H9 (cell line): Measurements from ENCODE around the gene DRGX. TPM values are rescaled to one million over a fixed set of nuclear protein-coding genes. Genes with fewer than 3 reads are reported as not detected.

ENCODE experiments used
- DNase-seq: peaks from one replicate; pipeline ENCODE4 v3.0.0-alpha.2; 2017
- H2AFZ ChIP-seq: one replicate; pipeline ENCODE4 v1.6.1; 2013; ENCODE audit warnings: mild to moderate bottlenecking, low read length, control low read depth, moderate library complexity
- H2AK5ac ChIP-seq: 2 replicates; pipeline ENCODE4 v1.6.1; 2013; ENCODE audit warnings: low read length, control low read depth, mixed read lengths; ENCODE audit not compliant: insufficient read length
- H2BK120ac ChIP-seq: one replicate; pipeline ENCODE4 v1.6.1; 2013; ENCODE audit warnings: low read depth, mild to moderate bottlenecking, low read length, control low read depth, inconsistent platforms; ENCODE audit not compliant: poor library complexity, severe bottlenecking
- H2BK12ac ChIP-seq: 2 replicates; pipeline ENCODE4 v1.6.1; 2013; ENCODE audit warnings: low read length, control low read depth, mixed read lengths, low read depth; ENCODE audit not compliant: insufficient read length
- H2BK15ac ChIP-seq: 2 replicates; pipeline ENCODE4 v1.6.1; 2013; ENCODE audit warnings: low read depth, low read length, control low read depth
- H2BK20ac ChIP-seq: one replicate; pipeline ENCODE4 v1.6.1; 2013; ENCODE audit warnings: low read depth, mild to moderate bottlenecking, low read length, control low read depth, inconsistent platforms; ENCODE audit not compliant: poor library complexity, severe bottlenecking
- H2BK5ac ChIP-seq: 2 replicates; pipeline ENCODE4 v1.6.1; 2013; ENCODE audit warnings: low read length, control low read depth, mixed read lengths; ENCODE audit not compliant: insufficient read length
- H3K14ac ChIP-seq: 2 replicates; pipeline ENCODE4 v1.6.1; 2013; ENCODE audit warnings: low read length, control low read depth; ENCODE audit not compliant: insufficient read depth
- H3K18ac ChIP-seq: 2 replicates; pipeline ENCODE4 v1.6.1; 2013; ENCODE audit warnings: low read depth, mild to moderate bottlenecking, mixed read lengths, low read length, control low read depth; ENCODE audit not compliant: insufficient read length
- H3K23ac ChIP-seq: 2 replicates; pipeline ENCODE4 v1.6.1; 2013; ENCODE audit warnings: low read length, control low read depth, mixed read lengths, low read depth; ENCODE audit not compliant: insufficient read length
- H3K23me2 ChIP-seq: 2 replicates; pipeline ENCODE4 v1.6.1; 2013; ENCODE audit warnings: low read depth, mild to moderate bottlenecking, mixed read lengths, low read length, control low read depth; ENCODE audit not compliant: insufficient read length, poor library complexity, severe bottlenecking
- H3K27ac ChIP-seq: 2 replicates; pipeline ENCODE4 v1.5.1; 2013; ENCODE audit warnings: low read length, control low read depth, mixed read lengths, low read depth; ENCODE audit not compliant: insufficient read length
- H3K27me3 ChIP-seq: 2 replicates; pipeline ENCODE4 v1.6.1; 2013; ENCODE audit warnings: low read length, control low read depth, inconsistent platforms; ENCODE audit not compliant: insufficient read depth
- H3K4ac ChIP-seq: 2 replicates; pipeline ENCODE4 v1.6.1; 2013; ENCODE audit warnings: low read depth, mild to moderate bottlenecking, control low read depth, inconsistent platforms, low read length, moderate library complexity
- H3K4me1 ChIP-seq: 2 replicates; pipeline ENCODE4 v1.6.1; 2013; ENCODE audit warnings: low read length, control low read depth, inconsistent platforms; ENCODE audit not compliant: insufficient read depth
- H3K4me2 ChIP-seq: 2 replicates; pipeline ENCODE4 v1.6.1; 2013; ENCODE audit warnings: low read length, control low read depth, mixed read lengths; ENCODE audit not compliant: insufficient read length, insufficient read depth
- H3K56ac ChIP-seq: 2 replicates; pipeline ENCODE4 v1.6.1; 2013; ENCODE audit warnings: low read depth, mild to moderate bottlenecking, mixed read lengths, low read length, control low read depth; ENCODE audit not compliant: insufficient read length
- H3K79me1 ChIP-seq: 2 replicates; pipeline ENCODE4 v1.6.1; 2013; ENCODE audit warnings: low read depth, mild to moderate bottlenecking, moderate library complexity, low read length, control low read depth, inconsistent platforms; ENCODE audit not compliant: insufficient read depth, poor library complexity, severe bottlenecking
- H3K79me2 ChIP-seq: 2 replicates; pipeline ENCODE4 v1.6.1; 2013; ENCODE audit warnings: low read length, control low read depth, inconsistent platforms; ENCODE audit not compliant: insufficient read depth
- H3K9ac ChIP-seq: 2 replicates; pipeline ENCODE4 v1.6.1; 2013; ENCODE audit warnings: low read length, control low read depth, mixed read lengths; ENCODE audit not compliant: insufficient read length; ENCODE audit errors: extremely low read depth
- H3K9me3 ChIP-seq: one replicate; pipeline ENCODE4 v1.6.1; 2013; ENCODE audit warnings: low read depth, low read length, inconsistent platforms; ENCODE audit not compliant: control insufficient read depth
- H3T11ph ChIP-seq: one replicate; pipeline ENCODE4 v1.6.1; 2013; ENCODE audit warnings: mild to moderate bottlenecking, low read length, control low read depth, inconsistent platforms
- H4K20me1 ChIP-seq: one replicate; pipeline ENCODE4 v1.6.1; 2013; ENCODE audit not compliant: control insufficient read depth, insufficient read length, insufficient read depth
- H4K5ac ChIP-seq: 2 replicates; pipeline ENCODE4 v1.6.1; 2013; ENCODE audit warnings: low read depth, mild to moderate bottlenecking, mixed read lengths, low read length, control low read depth; ENCODE audit not compliant: insufficient read length
- H4K8ac ChIP-seq: replicated peaks from 2 replicates; pipeline ENCODE4 v1.6.1; 2013; ENCODE audit warnings: low read length, control low read depth, mixed read lengths, low read depth; ENCODE audit not compliant: insufficient read length
- H4K91ac ChIP-seq: 2 replicates; pipeline ENCODE4 v1.6.1; 2013; ENCODE audit warnings: low read depth, mild to moderate bottlenecking, moderate library complexity, mixed read lengths, low read length, control low read depth; ENCODE audit not compliant: insufficient read length
- H3K27ac Mint-ChIP-seq, 3 experiments: 2 replicates in 2 of 3; 3 replicates in 1 of 3; pipeline ENCODE4 v1.8.0; 2020 to 2021; ENCODE audit warnings: mixed read lengths in 3 of 3, mild to moderate bottlenecking in 1 of 3, moderate library complexity in 1 of 3
- H3K27me3 Mint-ChIP-seq: 2 replicates; pipeline ENCODE4 v1.8.0; 2021; ENCODE audit warnings: low read depth, mild to moderate bottlenecking, moderate library complexity, mixed read lengths
- H3K36me3 Mint-ChIP-seq, 3 experiments: 2 replicates in 2 of 3; 3 replicates in 1 of 3; pipeline ENCODE4 v1.8.0; 2020 to 2021; ENCODE audit warnings: low read depth in 3 of 3, mixed read lengths in 3 of 3; ENCODE audit not compliant: insufficient read depth in 1 of 3
- H3K4me1 Mint-ChIP-seq, 2 experiments: 2 replicates each; pipeline ENCODE4 v1.8.0; 2020; ENCODE audit warnings: mixed read lengths in 2 of 2
- H3K4me3 Mint-ChIP-seq, 2 experiments: 2 replicates in 1 of 2; 3 replicates in 1 of 2; pipeline ENCODE4 v1.8.0; 2020 to 2021; ENCODE audit warnings: mild to moderate bottlenecking in 2 of 2, mixed read lengths in 2 of 2, moderate library complexity in 1 of 2
- H3K9me3 Mint-ChIP-seq, 2 experiments: 2 replicates in 1 of 2; 3 replicates in 1 of 2; pipeline ENCODE4 v1.8.0; 2020; ENCODE audit warnings: mild to moderate bottlenecking in 2 of 2, mixed read lengths in 2 of 2, moderate library complexity in 1 of 2
- CTCF ChIP-seq: fragments of 200-600 bp; sonication (generic); conservative IDR thresholded peaks from 3 replicates; pipeline ENCODE4 v1.8.0; 2021; ENCODE audit warnings: antibody characterized with exemption, mild to moderate bottlenecking
- WGBS: extraction: QIAGEN DNeasy Blood & Tissue Kit; methylation state at CpG from one replicate; pipeline ENCODE4 v1.1.7; 2013; ENCODE audit warnings: missing lambda C conversion rate, low lambda C conversion rate, mixed read lengths; ENCODE audit not compliant: insufficient read length; ENCODE audit errors: extremely low coverage; 5-methylcytosine and 5-hydroxymethylcytosine counted together
- total RNA-seq: library from RNA; stranded (reverse); gene quantifications from 2 replicates; pipeline ENCODE4 v1.2.1, GENCODE V29; 2021

Gene DRGX
- total RNA-seq, 1 experiment from 2014 or later, result not detected

- Histone ChIP-seq H3K4me2 (no peak overlapping the region), H3K27ac (no peak overlapping the region), H3K23ac (no peak overlapping the region), H3K4me1 (peaks cover 3% of the 10 kb centered on the region; the same call in 1 of the 2 replicates), H3K23me2 (no peaks in the 10 kb centered on the region), H2AFZ (no peak overlapping the region), H3K79me1 (no peaks in the 10 kb centered on the region), H4K20me1 (no peaks in the 10 kb centered on the region), H3K79me2 (no peaks in the 10 kb centered on the region), H3K14ac (no peak overlapping the region), H2BK15ac (no peak overlapping the region), H2BK5ac (no peak overlapping the region), H3K56ac (no peak overlapping the region), H3T11ph (no peak overlapping the region), H3K9ac (no peak overlapping the region), H2BK120ac (no peak overlapping the region), H3K18ac (no peak overlapping the region), H4K91ac (no peak overlapping the region), H4K5ac (no peak overlapping the region), H2BK12ac (no peak overlapping the region), H2BK20ac (no peak overlapping the region), H3K27me3 (no peaks in the 10 kb centered on the region), H3K9me3 (no peaks in the 10 kb centered on the region), H4K8ac (no peak overlapping the region), H3K4ac (no peak overlapping the region), H2AK5ac (no peak overlapping the region)
- Mint-ChIP-seq H3K36me3 (no peaks in the 10 kb centered on the region), H3K9me3 (no peaks in the 10 kb centered on the region; a peak in 1 of 5 replicates), H3K4me3 (no peak overlapping the region), H3K27ac (peak overlapping the region in 1 of 3 experiments; percentile 31; a peak in 1 of 7 replicates), H3K27me3 (peaks cover 10% of the 10 kb centered on the region; the same call in 1 of the 2 replicates), H3K4me1 (peaks cover 18% of the 10 kb centered on the region in 2 experiments)
- WGBS, result no CpG with 5 or more reads among the region's 4 CpGs
- DNase-seq, result no peak
- TF ChIP-seq CTCF, result no peak
Observed at GRCh38 chr10:49412571-49412970, 16.7 kb upstream of the DRGX start.
